Stimulated activated CD8-positive, alpha-beta memory T cell treated with anti-CD3 and anti-CD28 coated beads, Interleukin-12 subunit alpha, Interleukin-12 subunit beta, amount 100 ng/mL, for 4 hours (primary cell): ENCODE measurements around the gene FXYD6.
A peak's percentile ranks its signal among the peaks of the same experiment; 100 is the strongest.
"Not testable (repeated sequence)": the region's sequence is repeated elsewhere in the genome, so short reads cannot be mapped to it uniquely, and the experiment has no call there.

Experiments used
- DNase-seq: peaks from one replicate; pipeline ENCODE4 v3.0.0-alpha.2; 2020; ENCODE audit warnings: low read depth

The FXYD6 gene

GRCh38 chr11:117816151-117816741, 60.2 kb downstream of the FXYD6 start:
- DNase-seq: no peak

DNA sequence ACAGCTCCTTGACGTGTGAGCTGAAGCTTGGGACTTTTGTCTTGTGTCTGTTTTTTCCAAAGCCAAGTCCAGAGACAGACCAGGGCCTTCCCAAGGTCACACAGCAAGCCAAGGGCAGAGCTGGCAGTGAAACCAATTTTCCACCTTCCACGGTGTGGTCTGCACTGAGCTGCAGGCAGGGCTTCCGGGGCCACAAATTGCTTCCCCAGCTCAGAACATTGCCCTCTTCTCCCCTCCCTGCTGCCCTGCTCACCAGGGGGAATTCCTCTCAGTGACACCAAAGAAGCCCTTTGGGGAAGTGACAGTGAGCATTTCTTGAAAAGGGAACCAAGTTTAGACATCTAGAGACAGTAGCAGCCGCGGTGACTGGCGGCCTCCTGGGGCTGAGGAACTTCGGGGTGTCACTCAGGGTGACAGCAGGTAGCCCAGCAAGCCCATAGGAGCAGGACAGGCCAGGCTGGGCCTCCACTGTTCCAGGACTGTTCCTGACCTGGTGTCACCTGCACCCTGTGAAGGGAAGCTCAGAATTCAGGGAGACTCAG, 61.1 kb downstream of the FXYD6 start:
- DNase-seq: peak; percentile 51

GRCh38 chr11:117814766-117815261, 61.6 kb downstream of the FXYD6 start:
- peak; percentile 66 for DNase-seq

GRCh38 chr11:117814204-117814765, 62.2 kb downstream of the FXYD6 start:
- no peak for DNase-seq

- not testable (repeated sequence) for DNase-seq
Observed at GRCh38 chr11:117810056-117810451, 66.4 kb downstream of the FXYD6 start.

DNA sequence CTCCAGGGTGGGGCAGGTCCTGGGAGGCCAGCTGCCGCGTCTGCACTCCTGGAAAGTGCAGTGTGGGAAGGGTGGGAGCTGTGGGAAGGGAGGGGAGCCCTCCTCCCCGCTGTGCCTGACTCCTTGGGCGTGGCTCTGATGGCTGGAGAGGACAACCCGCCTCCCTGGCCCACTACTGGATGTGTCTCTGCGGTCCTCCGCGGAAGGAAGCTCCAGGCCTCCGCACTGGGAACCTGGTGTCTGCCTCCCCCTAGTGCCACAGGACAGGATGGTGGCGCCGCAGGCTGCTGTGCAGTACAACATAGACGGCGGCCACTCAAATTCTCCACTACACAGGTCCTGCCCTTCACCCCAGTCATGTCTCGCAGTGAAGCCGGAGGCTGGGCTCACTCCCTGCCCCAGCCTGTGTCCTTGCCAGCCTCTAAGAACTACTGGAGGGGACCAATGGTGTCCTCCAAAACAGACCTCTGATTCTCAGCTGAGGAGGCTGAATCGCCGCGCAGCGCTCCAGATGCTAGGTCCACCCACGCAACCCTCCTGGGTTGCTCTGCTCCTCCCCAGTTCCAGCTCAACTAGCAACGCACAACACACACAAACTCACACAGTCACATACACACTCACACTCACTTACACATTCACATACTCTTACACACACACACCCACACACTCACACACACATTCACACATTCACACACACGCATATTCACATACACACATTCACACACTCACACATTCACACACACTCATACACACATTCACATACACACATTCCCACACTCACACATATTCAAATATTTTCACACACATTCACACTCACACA, 67.0 kb downstream of the FXYD6 start:
- no peak for DNase-seq

GRCh38 chr11:117808784-117809183, 67.7 kb downstream of the FXYD6 start:
- DNase-seq: no peak

- DNase-seq: no peak
Observed at GRCh38 chr11:117807482-117808327, 68.8 kb downstream of the FXYD6 start.

- DNase-seq: no peak
Observed at GRCh38 chr11:117806846-117807245, 69.6 kb downstream of the FXYD6 start.

DNA sequence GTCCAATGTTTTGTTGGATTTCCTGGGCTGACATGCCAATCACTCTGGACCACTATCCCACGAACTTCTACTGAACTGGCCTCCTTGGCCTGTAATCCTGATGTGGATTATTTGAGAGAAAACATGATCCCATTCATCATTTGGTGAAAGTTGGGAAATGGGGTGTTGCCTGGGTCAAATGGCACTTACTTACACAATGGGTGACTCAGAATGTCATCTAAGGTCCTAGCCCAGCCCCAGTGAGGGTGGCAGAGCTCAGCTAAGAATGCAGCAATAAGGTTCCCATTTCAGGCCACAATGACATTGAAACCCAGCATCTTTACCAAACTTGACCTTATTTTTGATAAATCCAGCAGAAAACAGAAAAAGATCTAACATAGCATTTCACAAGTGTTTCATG, 71.4 kb downstream of the FXYD6 start:
- DNase-seq: no peak

DNA sequence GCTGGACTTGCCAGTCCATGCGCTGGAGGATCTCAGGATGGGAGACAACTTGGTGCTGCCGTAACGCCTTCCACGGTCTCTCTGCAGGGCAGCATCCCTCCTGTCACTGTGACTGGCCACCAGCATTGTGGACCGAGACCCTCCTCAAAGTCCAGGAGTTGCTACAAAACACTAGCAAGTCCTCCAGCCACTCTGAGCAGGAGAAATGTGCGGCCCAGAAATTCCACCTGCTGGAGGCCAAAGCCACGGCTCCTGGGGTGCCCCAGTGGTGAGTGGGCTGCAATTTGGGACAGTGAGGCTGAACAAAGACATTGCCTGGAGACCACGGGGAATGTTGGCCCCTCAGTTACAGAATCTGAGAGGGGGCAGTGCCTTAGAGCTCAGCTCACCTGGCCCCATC, 72.6 kb downstream of the FXYD6 start:
- DNase-seq: no peak

- no peak for DNase-seq
Observed at GRCh38 chr11:117799634-117800033, 76.8 kb downstream of the FXYD6 start.

- no peak for DNase-seq
Observed at GRCh38 chr11:117796872-117797529, 79.5 kb downstream of the FXYD6 start, which contains the start of gene DSCAML1. DSCAML1 (minus strand) TSS chr11:117797216; CDS start chr11:117797079, 137 bp downstream.

GRCh38 chr11:117796456-117796871, 80.0 kb downstream of the FXYD6 start:
- DNase-seq: no peak

DNA sequence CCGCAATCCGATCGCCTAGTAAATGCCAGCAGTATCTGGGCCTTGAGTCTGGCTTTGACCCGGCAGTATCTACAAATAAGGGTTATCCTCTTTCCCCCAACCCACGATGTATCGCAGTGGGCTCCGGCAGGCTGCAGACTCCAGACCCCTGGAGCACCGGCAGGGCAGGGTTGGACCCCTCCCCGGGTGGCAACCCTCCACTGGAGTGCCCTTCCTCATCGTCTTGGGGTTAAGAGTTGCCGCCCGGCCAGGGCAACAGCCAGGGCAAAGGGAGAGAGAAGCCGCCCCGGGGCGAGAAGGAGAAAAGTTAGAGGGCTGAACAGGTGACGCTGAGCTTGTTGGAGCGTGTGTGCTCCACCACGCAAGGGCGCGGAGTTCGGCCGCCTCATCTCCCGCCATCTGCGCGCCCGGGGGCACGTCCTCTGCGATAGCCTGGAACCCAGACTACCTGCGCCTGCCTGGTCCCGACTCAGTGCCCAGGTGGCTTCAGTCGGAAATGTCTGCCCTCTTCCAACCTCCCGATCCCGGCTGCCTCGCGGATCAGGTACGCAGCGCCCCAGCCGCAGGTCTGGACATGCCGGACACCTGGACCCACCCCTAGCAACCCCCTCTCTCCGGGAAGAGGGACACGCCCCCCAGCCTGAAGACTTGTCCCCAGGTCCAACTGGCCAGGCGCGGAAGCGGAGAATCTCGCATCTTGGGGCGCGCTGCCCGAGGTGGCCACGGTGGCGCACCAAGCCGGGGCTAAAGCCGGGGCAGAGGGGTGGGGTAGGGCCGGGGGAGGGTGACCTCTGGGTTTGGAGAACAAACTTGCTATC, 80.6 kb downstream of the FXYD6 start:
- DNase-seq: no peak

- DNase-seq: no peak
Observed at GRCh38 chr11:117794772-117795629, 81.5 kb downstream of the FXYD6 start.

- DNase-seq: no peak
Observed at GRCh38 chr11:117794135-117794534, 82.3 kb downstream of the FXYD6 start.

GRCh38 chr11:117793583-117793982, 82.9 kb downstream of the FXYD6 start:
- DNase-seq: no peak

- DNase-seq: no peak
Observed at GRCh38 chr11:117792992-117793391, 83.5 kb downstream of the FXYD6 start.
